Pulmonary artery endothelial cell (primary cell): Measurements from ENCODE around the gene MAD1L1. TPM values are rescaled to one million over a fixed set of nuclear protein-coding genes. Genes with fewer than 3 reads are reported as not detected.

Source experiments
- DNase-seq: peaks from one replicate; pipeline ENCODE4 v3.0.0-alpha.2; 2011; ENCODE audit warnings: low read depth, low spot score
- total RNA-seq: library from RNA; depleted of rRNA; stranded (reverse); fragments of >200 nt; gene quantifications from 2 replicates; pipeline ENCODE4 v1.2.3, GENCODE V29; 2014

Gene MAD1L1
- total RNA-seq, 1 donor from 2014 or later: 53.2 TPM

DNA sequence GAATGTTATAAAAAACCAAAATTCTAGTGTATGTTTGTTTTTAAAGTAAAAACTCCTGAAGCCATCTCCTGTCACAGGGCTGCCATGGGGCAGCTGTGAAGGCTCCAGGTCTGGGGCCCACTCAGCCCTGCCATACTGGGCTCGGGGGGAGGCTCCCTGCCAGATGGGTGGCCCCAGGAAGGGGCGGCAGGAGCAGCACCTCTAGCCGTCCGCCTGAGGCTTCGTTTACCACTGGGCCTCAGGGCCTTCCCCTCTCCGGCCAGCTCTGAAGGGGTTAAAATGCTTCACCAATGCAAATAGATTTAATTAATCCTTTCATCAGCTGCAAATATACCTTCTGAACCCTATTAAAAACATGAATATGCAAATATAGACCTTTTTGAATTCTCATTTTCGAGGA, 423.7 kb downstream of the MAD1L1 start:
- DNase-seq: no peak

- DNase-seq: no peak
Measured at GRCh38 chr7:1807821-1808600, 424.7 kb downstream of the MAD1L1 start.

GRCh38 chr7:1806354-1806753, 426.4 kb downstream of the MAD1L1 start:
- no peak for DNase-seq

DNA sequence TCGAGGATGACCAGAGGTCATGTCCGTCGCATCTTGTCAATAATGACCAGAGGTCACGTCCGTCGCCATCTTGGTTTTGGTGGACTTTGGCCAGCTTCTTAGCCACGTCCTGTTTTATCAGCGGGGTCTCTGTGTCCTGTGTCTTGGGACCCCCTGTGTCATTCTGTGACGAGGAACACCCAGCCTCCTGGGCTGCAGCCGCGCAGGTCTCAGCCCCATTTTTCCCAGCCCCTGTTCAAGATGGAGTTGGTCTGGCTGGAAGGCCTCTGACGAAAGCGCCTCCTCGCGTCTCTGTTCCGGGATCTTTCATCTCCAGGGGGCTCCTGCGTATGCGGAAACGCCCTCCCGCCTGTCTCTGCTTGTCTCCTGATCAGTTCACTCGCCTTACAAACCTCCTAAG, 428.4 kb downstream of the MAD1L1 start:
- no peak for DNase-seq

GRCh38 chr7:1802899-1803298, 429.8 kb downstream of the MAD1L1 start:
- no peak for DNase-seq

GRCh38 chr7:1800902-1801301, 431.8 kb downstream of the MAD1L1 start:
- DNase-seq: no peak

GRCh38 chr7:1798191-1798590, 434.6 kb downstream of the MAD1L1 start:
- DNase-seq: no peak

GRCh38 chr7:1794888-1795542, 437.7 kb downstream of the MAD1L1 start:
- DNase-seq: no peak

DNA sequence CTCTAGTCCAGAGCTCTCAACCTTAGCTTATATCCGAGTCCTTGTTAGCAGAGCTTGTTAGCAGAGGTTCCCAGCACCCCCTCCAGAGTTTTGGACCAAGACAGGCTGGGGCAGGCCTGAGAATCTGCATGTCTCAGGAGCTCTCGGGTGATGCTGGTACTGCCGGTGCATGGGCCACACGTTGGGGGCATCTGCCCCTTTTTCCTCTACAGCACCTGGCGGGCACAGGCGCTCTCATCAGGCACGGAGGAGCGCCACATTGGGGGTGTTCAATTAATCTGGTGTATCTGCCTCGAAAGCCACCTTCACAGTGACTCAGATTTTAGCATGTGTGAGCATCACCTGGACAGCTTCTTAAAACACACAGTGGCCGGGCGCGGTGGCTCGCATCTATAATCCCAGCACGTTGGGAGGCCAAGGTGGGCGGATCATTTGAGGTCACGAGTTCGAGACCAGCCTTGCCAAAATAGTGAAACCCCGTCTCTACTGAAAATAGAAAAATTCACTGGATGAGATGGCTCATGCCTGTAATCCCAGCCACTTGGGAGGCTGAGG, 445.0 kb downstream of the MAD1L1 start:
- no peak for DNase-seq

DNA sequence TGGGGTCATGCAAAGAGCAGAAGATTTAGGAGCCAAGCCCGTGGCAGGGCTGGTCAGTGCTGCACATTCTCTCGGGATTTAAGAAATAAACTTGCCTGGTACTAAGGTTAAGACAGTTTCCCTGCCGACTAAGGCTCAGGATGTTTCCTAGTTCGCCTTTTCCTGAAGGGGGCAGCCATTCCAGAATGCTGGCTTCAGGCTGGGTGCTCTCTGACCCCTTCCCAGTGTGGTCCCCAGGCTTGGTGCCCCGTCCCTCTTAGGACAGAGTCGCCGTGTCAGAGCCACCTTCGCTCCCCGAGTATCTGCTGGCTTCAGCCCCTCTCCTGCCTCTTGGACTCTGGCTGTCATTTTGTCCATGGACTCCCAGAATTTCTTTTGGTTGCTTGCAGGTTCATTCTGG, 445.5 kb downstream of the MAD1L1 start:
- DNase-seq: no peak

GRCh38 chr7:1785839-1786238, 446.9 kb downstream of the MAD1L1 start:
- DNase-seq: no peak

- no peak for DNase-seq
Measured at GRCh38 chr7:1781369-1781768, 451.4 kb downstream of the MAD1L1 start.

GRCh38 chr7:1779445-1779844, 453.3 kb downstream of the MAD1L1 start:
- DNase-seq: no peak

DNA sequence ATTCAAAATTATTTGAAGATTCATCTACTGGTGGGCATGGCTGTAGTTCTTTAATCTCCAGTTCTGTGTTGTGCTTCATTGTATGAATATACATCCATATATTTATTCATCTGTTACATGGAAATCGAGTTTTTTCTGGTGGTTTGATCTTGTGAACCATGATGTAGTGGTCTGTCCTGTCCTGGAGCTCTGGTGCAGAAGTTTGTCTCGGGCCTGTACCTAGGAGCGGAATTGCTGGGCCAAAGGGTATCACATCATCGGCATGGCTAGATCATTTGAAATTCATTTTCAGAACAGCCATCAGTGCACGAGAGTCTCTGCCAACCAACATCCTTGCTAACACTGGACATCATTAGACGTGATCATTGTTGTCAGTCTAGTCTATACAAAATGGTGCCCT, 455.6 kb downstream of the MAD1L1 start:
- DNase-seq: no peak

DNA sequence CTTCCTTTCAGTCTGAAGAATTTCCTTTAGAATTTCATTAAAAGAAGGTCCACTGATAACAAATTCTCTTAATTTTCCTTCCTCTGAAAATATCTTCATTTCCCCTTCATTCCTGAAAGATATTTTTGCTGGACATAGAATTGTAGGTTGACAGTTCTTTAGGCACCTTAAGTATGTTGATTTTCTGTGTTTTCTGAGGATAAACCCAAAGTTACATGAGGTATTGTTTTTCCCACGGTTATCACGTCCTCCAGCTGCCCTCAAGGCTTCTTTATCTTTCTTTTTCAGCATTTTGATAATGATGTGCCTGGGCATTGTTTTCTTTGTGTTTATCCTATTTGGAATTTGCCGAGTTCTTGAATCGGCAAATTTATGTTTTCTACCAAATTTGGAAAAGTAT, 457.4 kb downstream of the MAD1L1 start:
- no peak for DNase-seq

- no peak for DNase-seq
Measured at GRCh38 chr7:1770331-1770730, 462.4 kb downstream of the MAD1L1 start.

DNA sequence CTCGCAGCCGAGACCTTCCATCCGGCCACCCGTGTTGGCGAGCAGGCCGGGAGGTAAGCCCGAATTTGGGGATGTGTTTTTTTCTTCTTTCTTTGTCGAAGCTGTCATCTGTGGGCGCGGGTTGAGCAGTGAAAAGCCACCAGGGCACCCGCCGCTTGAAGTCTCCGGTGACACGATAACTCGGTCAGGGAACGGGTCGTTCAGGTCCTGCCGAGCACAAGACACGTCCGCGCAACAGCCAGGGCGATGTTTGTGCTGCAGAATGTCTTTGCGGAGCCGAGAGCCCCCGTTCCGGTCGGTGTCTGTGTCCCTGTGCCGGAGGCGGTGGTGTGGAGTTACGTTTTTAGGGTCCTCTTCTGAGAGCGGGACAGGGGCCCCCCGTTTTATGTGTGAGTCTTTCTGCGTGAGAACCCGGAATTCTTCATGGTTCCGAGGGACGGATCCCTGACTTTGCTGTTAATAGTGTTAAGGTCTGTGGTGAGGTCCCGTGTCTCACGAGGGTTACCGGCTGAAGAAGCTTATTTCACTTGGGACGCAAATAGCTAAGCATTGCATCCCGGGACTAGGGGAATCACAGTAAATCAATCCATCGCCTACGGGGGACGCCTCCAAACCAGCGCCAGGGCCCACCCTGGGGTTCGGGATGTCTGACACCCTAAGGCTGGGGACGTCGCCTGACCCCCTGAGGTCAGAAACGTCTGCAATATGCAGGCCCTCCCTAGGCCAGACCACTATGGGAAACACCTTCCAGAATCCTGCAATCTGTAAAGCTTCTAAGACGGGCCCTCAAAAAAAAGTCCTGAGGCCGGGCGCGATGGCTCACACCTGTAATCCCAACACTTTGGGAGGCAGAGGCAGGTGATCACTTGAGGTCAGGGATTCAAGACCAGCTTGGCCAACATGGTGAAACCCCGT, 463.2 kb downstream of the MAD1L1 start:
- DNase-seq: no peak

- DNase-seq: no peak
Measured at GRCh38 chr7:1768832-1769231, 463.9 kb downstream of the MAD1L1 start.

GRCh38 chr7:1767524-1767923, 465.2 kb downstream of the MAD1L1 start:
- no peak for DNase-seq
